Measurements from ENCODE around the gene ZNF263.
A peak's percentile ranks its signal among the peaks of the same experiment; 100 is the strongest.

Gene ZNF263

DNA sequence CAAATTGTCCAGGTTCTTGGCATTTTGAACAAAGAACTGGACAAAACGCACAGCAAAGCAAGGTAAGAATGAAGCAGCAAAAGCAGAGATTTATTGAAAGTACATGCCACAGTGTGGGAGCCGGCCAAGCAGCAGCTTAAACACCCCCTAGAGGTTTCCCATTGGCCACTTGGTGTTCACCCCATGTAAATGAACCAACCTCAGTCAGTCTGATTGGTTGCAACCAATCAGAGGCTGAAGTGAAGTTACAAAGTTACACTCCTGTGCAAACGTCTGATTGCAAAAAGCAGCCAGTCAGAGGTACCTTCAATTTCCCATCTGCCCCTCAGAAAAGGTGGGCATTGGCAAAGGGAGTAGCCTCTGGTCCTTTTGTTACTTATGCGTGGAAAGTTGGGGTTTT is 8.8 kb upstream of the ZNF263 start:
- no peak overlapping the region for H3K9ac ChIP-seq
- H3K4me1 ChIP-seq (ENCODE audit: low read depth, poor library complexity, severe bottlenecking): peaks cover 3% of the 10 kb centered on the region
- no peaks in the 10 kb centered on the region for H4K20me1 ChIP-seq (ENCODE audit: insufficient read depth)
- no peak overlapping the region for H3K27ac ChIP-seq
- no peak overlapping the region for H3K4me3 ChIP-seq (IDR thresholded peaks at IDR 0.05; ENCODE audit: insufficient read depth, low read depth, low read length)
- no peaks in the 10 kb centered on the region for H3K27me3 ChIP-seq (ENCODE audit: insufficient read depth, low read depth)
- no peaks in the 10 kb centered on the region for H3K79me2 ChIP-seq (ENCODE audit: insufficient read depth, low read depth)
- no peak overlapping the region for H2AFZ ChIP-seq (ENCODE audit: low read depth)
- H3K36me3 ChIP-seq (ENCODE audit: insufficient read depth): no peaks in the 10 kb centered on the region
- H3K4me2 ChIP-seq: no peak overlapping the region
- TF ChIP-seq, protein P1, sequence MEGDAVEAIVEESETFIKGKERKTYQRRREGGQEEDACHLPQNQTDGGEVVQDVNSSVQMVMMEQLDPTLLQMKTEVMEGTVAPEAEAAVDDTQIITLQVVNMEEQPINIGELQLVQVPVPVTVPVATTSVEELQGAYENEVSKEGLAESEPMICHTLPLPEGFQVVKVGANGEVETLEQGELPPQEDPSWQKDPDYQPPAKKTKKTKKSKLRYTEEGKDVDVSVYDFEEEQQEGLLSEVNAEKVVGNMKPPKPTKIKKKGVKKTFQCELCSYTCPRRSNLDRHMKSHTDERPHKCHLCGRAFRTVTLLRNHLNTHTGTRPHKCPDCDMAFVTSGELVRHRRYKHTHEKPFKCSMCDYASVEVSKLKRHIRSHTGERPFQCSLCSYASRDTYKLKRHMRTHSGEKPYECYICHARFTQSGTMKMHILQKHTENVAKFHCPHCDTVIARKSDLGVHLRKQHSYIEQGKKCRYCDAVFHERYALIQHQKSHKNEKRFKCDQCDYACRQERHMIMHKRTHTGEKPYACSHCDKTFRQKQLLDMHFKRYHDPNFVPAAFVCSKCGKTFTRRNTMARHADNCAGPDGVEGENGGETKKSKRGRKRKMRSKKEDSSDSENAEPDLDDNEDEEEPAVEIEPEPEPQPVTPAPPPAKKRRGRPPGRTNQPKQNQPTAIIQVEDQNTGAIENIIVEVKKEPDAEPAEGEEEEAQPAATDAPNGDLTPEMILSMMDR (conservative IDR thresholded peaks at IDR 0.05; ENCODE audit: low read depth, low read length): no peak

DNA sequence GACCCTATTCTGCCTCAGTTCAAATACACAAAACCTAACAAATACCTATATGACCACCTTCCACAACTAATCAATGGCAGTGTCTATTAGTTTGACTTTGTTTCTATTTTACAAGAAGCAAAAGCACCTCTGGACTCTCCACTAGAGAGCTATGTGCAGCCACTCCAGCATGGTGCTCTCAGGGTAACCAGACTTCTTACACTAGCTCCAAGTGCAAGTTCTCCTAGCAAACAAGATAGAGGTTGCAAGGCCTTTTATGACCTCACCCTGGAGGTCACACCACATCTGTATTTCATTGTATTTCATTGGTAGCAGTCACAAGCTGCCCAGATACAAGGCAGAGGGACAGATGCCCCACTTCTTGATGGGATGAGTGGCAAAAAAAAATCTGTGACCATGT is 8.3 kb upstream of the ZNF263 start:
- no peak overlapping the region for H3K4me2 ChIP-seq

DNA sequence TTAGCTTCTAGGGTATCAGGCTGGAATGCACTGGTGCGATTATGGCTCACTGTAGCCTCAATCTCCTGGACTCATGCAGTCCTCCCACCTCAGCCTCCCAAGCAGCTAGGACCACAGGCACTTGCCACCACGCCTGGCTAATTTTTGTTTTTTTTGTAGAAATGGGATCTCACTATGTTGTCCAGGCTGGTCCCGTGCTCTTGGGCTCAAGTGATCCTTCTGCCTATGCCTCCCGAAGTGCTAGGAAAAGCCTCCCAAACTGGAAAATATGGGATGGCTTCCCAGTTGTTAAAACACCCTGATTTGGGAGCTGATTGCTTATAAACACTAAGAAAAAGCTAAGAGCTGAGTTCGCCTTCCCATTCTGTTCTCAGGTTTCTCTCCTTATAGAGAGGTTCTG is 6.6 kb upstream of the ZNF263 start:
- no peaks in the 10 kb centered on the region for H4K20me1 ChIP-seq (ENCODE audit: insufficient read depth)
- H2AFZ ChIP-seq (ENCODE audit: low read depth): no peak overlapping the region
- H3K4me3 ChIP-seq (IDR thresholded peaks at IDR 0.05; ENCODE audit: insufficient read depth, low read depth, low read length): no peak overlapping the region
- TF ChIP-seq, protein P1 (conservative IDR thresholded peaks at IDR 0.05; ENCODE audit: low read depth, low read length): no peak
- H3K27ac ChIP-seq: no peak overlapping the region
- H3K4me2 ChIP-seq: no peak overlapping the region
- H3K9ac ChIP-seq: no peak overlapping the region
- H3K36me3 ChIP-seq (ENCODE audit: insufficient read depth): no peaks in the 10 kb centered on the region
- no peaks in the 10 kb centered on the region for H3K27me3 ChIP-seq (ENCODE audit: insufficient read depth, low read depth)
- H3K79me2 ChIP-seq (ENCODE audit: insufficient read depth, low read depth): no peaks in the 10 kb centered on the region
- peaks cover 12% of the 10 kb centered on the region for H3K4me1 ChIP-seq (ENCODE audit: low read depth, poor library complexity, severe bottlenecking)

More for the DNA sequence above, 8.3 kb upstream of the ZNF263 start:
- Histone ChIP-seq H3K27me3 (ENCODE audit: insufficient read depth, low read depth) (no peaks in the 10 kb centered on the region), H3K4me1 (ENCODE audit: low read depth, poor library complexity, severe bottlenecking) (peaks cover 3% of the 10 kb centered on the region), H3K9ac (no peak overlapping the region), H3K27ac (no peak overlapping the region), H2AFZ (ENCODE audit: low read depth) (no peak overlapping the region), H4K20me1 (ENCODE audit: insufficient read depth) (no peaks in the 10 kb centered on the region), H3K79me2 (ENCODE audit: insufficient read depth, low read depth) (no peaks in the 10 kb centered on the region), H3K4me3 (IDR thresholded peaks at IDR 0.05; ENCODE audit: insufficient read depth, low read depth, low read length) (no peak overlapping the region), H3K36me3 (ENCODE audit: insufficient read depth) (no peaks in the 10 kb centered on the region)
- TF ChIP-seq, protein P1 (conservative IDR thresholded peaks at IDR 0.05; ENCODE audit: low read depth, low read length): no peak

DNA sequence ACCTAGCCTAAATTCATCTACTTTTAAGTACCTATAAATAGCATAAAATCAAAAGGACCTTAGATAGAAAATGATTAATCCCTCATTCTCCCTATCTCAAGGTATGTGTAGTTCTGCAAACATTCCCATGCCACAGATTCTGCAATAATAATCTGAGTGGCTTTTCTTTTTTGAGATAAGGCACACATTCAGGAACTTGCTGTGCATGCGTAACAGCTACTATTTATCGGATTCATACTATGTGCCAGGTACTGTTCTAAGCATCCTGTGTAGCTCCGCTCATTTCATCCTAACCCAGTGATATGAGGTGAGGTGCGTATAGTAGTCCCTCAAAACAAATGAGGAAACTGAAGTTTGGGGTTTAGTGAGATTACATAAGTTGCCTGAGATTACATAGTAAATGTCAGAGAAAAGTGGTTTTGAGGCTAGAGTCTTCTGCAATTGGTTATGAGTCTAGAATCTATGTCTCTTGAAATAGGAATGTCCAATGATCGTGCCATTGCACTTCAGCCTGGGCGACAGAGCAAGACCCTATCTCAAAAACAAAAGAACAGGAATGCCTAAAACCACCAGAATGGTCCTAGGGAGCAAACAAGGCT is 2.0 kb upstream of the ZNF263 start:
- H3K4me3 ChIP-seq (IDR thresholded peaks at IDR 0.05; ENCODE audit: insufficient read depth, low read depth, low read length): no peak overlapping the region
- H3K79me2 ChIP-seq (ENCODE audit: insufficient read depth, low read depth): peaks cover 29% of the 10 kb centered on the region
- peaks cover 25% of the 10 kb centered on the region for H3K4me1 ChIP-seq (ENCODE audit: low read depth, poor library complexity, severe bottlenecking)
- H3K36me3 ChIP-seq (ENCODE audit: insufficient read depth): peaks cover 8% of the 10 kb centered on the region; the same call in 1 of the 2 replicates
- peak overlapping the region; percentile 91 for H3K27ac ChIP-seq
- TF ChIP-seq, protein P1 (conservative IDR thresholded peaks at IDR 0.05; ENCODE audit: low read depth, low read length): no peak
- peak overlapping the region; percentile 65; the same call in 1 of the 2 replicates for H2AFZ ChIP-seq (ENCODE audit: low read depth)
- peak overlapping the region; percentile 52 for H3K4me2 ChIP-seq
- no peaks in the 10 kb centered on the region for H3K27me3 ChIP-seq (ENCODE audit: insufficient read depth, low read depth)
- H4K20me1 ChIP-seq (ENCODE audit: insufficient read depth): no peaks in the 10 kb centered on the region
- peak overlapping the region; percentile 88; the same call in 1 of the 2 replicates for H3K9ac ChIP-seq
